Esophagus muscularis mucosa (tissue), 4 donors: ENCODE data around the gene HDGFL3.

Source experiments
- EP300 ChIP-seq: sonication (generic); formaldehyde crosslinking; IDR thresholded peaks from one replicate; pipeline ENCODE4 v1.6.1; 2017; ENCODE audit warnings: antibody characterized with exemption
- POLR2A ChIP-seq: fragments of 450-650 bp; IDR thresholded peaks from one replicate; pipeline ENCODE4 v1.6.1; 2017; ENCODE audit warnings: antibody characterized with exemption, moderate library complexity, mild to moderate bottlenecking, low read depth
- TF ChIP-seq, protein P1 (sequence below), 3 experiments: fragments of 200-600 bp in 2 of 3; fragments of 450-650 bp in 1 of 3; sonication (generic) in 2 of 3; IDR thresholded peaks; one replicate each; pipeline ENCODE4 v1.5.1; 2017 to 2019; ENCODE audit warnings: antibody characterized with exemption in 3 of 3, mild to moderate bottlenecking in 2 of 3, moderate library complexity in 1 of 3

DNA sequence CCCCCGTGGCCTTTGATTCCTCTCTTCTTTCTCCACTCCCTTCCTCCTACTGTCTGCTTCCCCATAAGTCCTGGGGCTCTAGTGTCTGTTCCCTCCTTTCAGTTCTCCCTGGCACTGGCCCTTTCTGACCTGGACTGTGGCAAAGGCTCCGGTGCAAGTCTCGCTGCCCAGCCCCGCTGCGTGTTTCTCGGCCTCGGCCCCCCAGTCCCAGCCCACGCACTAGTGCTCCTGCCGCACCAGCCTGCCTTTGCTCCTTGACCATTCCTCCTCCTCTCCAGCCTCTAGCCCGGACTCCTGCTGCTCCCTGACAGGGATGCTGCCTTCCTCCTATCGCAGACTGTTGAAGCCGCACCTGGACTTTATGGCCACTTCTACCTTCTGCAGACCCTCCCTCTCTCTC lies 98.1 kb downstream of the HDGFL3 start:
- TF ChIP-seq, protein P1, sequence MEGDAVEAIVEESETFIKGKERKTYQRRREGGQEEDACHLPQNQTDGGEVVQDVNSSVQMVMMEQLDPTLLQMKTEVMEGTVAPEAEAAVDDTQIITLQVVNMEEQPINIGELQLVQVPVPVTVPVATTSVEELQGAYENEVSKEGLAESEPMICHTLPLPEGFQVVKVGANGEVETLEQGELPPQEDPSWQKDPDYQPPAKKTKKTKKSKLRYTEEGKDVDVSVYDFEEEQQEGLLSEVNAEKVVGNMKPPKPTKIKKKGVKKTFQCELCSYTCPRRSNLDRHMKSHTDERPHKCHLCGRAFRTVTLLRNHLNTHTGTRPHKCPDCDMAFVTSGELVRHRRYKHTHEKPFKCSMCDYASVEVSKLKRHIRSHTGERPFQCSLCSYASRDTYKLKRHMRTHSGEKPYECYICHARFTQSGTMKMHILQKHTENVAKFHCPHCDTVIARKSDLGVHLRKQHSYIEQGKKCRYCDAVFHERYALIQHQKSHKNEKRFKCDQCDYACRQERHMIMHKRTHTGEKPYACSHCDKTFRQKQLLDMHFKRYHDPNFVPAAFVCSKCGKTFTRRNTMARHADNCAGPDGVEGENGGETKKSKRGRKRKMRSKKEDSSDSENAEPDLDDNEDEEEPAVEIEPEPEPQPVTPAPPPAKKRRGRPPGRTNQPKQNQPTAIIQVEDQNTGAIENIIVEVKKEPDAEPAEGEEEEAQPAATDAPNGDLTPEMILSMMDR (IDR thresholded peaks at IDR 0.05): no peak
- no peak for TF ChIP-seq POLR2A
- TF ChIP-seq EP300: no peak
